HCT116 (cell line): ENCODE results near the gene STIM1. TPM values are rescaled to one million over a fixed set of nuclear protein-coding genes. Genes with fewer than 3 reads are reported as not detected.

ENCODE experiments used
- ATAC-seq: fragments of 200-7000 bp; cut with Tn5 transposase; 2 replicates; pipeline ENCODE4 v1.9.1; 2020; ENCODE audit warnings: mild to moderate bottlenecking, moderate library complexity
- BruUV-seq: library from RNA; stranded (reverse); fragments of 400-500 nt; replicated peaks from 2 replicates; lab custom pipeline; 2021; lab: Mats Ljungman, UMichigan
- CTCF ChIA-PET: fragments of 300-600 bp; sonication (Branson Sonifier 250); formaldehyde crosslinking; loops from one replicate; lab custom pipeline; 2021; ENCODE audit warnings: antibody characterized with exemption; lab: Charles Lee
- POLR2A ChIA-PET: fragments of 300-600, 350-600 bp; sonication (Branson Sonifier 250); formaldehyde crosslinking; loops from one replicate; lab custom pipeline; 2021; ENCODE audit warnings: antibody characterized with exemption; lab: Charles Lee
- RAD21 ChIA-PET, 2 experiments: fragments of 300-600 bp; sonication (Branson Sonifier 250); formaldehyde crosslinking; loops; one replicate each; lab custom pipeline; 2023; ENCODE audit warnings: low total read pairs in 2 of 2; ENCODE audit not compliant: uncharacterized antibody in 2 of 2, unreplicated experiment in 2 of 2, low non-redundant PET in 1 of 2; lab: Charles Lee
- DNase-seq: peaks from one replicate; pipeline ENCODE4 v3.0.0-alpha.2; 2010; ENCODE audit warnings: low read depth, low spot score
- H2AFZ ChIP-seq: fragments of 200-600 bp; shearing (Covaris generic), sonication (generic); 2 replicates; pipeline ENCODE4 v1.6.1; 2017; ENCODE audit warnings: low read depth, mixed run types, mixed read lengths, antibody characterized with exemption, low read length; ENCODE audit not compliant: poor library complexity, severe bottlenecking
- H3K27ac ChIP-seq: 2 replicates; pipeline ENCODE4 v1.5.1; 2012; ENCODE audit warnings: low read depth, low read length
- H3K27me3 ChIP-seq: fragments of 200-600 bp; sonication (generic); 2 replicates; pipeline ENCODE4 v1.6.1; 2016; ENCODE audit warnings: mixed run types, low read length, mixed read lengths; ENCODE audit not compliant: insufficient read depth
- H3K36me3 ChIP-seq, 2 experiments: fragments of 200-500 bp in 1 of 2; fragments of 200-600 bp in 1 of 2; sonication (Bioruptor generic) in 1 of 2; sonication (generic) in 1 of 2; 2 replicates each; pipeline versions ENCODE4 v1.5.1 to v1.6.1; 2014 to 2016; ENCODE audit warnings: low read length in 2 of 2, inconsistent platforms in 1 of 2, mixed read lengths in 1 of 2, mixed run types in 1 of 2; ENCODE audit not compliant: insufficient read depth in 2 of 2, control insufficient read depth in 1 of 2
- H3K4me1 ChIP-seq, 2 experiments: fragments of 200-600 bp in 1 of 2; sonication (generic) in 1 of 2; 2 replicates each; pipeline versions ENCODE4 v1.5.1 to v1.6.1; 2012 to 2017; ENCODE audit warnings: low read length in 2 of 2, inconsistent platforms in 1 of 2, mild to moderate bottlenecking in 1 of 2, mixed read lengths in 1 of 2, mixed run types in 1 of 2, moderate library complexity in 1 of 2; ENCODE audit not compliant: insufficient read depth in 2 of 2, control insufficient read depth in 1 of 2
- H3K4me2 ChIP-seq: fragments of 200-600 bp; sonication (generic); 2 replicates; pipeline ENCODE4 v1.6.1; 2017; ENCODE audit warnings: mixed run types, low read length, mixed read lengths
- H3K4me3 ChIP-seq, 2 experiments: fragments of 200-600 bp in 1 of 2; sonication (generic) in 1 of 2; replicated peaks in 1 of 2; 2 replicates each; pipeline ENCODE4 v1.5.1; 2011 to 2016; ENCODE audit warnings: low read length in 2 of 2, control low read depth in 1 of 2, low read depth in 1 of 2, mild to moderate bottlenecking in 1 of 2, mixed read lengths in 1 of 2, mixed run types in 1 of 2
- H3K79me2 ChIP-seq: fragments of 200-600 bp; sonication (generic); 2 replicates; pipeline ENCODE4 v1.6.1; 2017; ENCODE audit warnings: mild to moderate bottlenecking, mixed run types, low read length, moderate library complexity, mixed read lengths; ENCODE audit not compliant: insufficient read depth
- H3K9ac ChIP-seq: fragments of 200-600 bp; sonication (generic); 2 replicates; pipeline ENCODE4 v1.6.1; 2016; ENCODE audit warnings: low read length, mixed read lengths
- H3K9me2 ChIP-seq: fragments of 200-600 bp; sonication (generic), shearing (Covaris generic); 2 replicates; pipeline ENCODE4 v1.6.1; 2017; ENCODE audit warnings: mixed run types, mild to moderate bottlenecking, moderate library complexity; ENCODE audit not compliant: insufficient read depth
- H3K9me3 ChIP-seq, 2 experiments: fragments of 200-500 bp in 1 of 2; fragments of 200-600 bp in 1 of 2; sonication (Bioruptor generic) in 1 of 2; sonication (generic) in 1 of 2; 2 replicates each; pipeline ENCODE4 v1.6.1; 2014 to 2017; ENCODE audit warnings: low read length in 2 of 2, mixed read lengths in 2 of 2, inconsistent platforms in 1 of 2, low read depth in 1 of 2, mild to moderate bottlenecking in 1 of 2, mixed run types in 1 of 2, moderate library complexity in 1 of 2; ENCODE audit not compliant: control insufficient read depth in 1 of 2, insufficient read depth in 1 of 2
- H4K20me1 ChIP-seq: fragments of 200-600 bp; sonication (generic), shearing (Covaris generic); 2 replicates; pipeline ENCODE4 v1.6.1; 2017; ENCODE audit warnings: mixed run types, mild to moderate bottlenecking, moderate library complexity; ENCODE audit not compliant: insufficient read depth
- CTCF ChIP-seq, 3 experiments: fragments of 200-600 bp in 1 of 3; sonication (generic) in 1 of 3; IDR thresholded peaks in 2 of 3; conservative IDR thresholded peaks in 1 of 3; 2 replicates each; pipeline ENCODE4 v1.5.1; 2012 to 2017; ENCODE audit warnings: low read depth in 2 of 3, low read length in 2 of 3, antibody characterized with exemption in 1 of 3, borderline replicate concordance in 1 of 3, control low read depth in 1 of 3, mild to moderate bottlenecking in 1 of 3, mixed read lengths in 1 of 3, mixed run types in 1 of 3, moderate library complexity in 1 of 3; ENCODE audit not compliant: insufficient read depth in 1 of 3
- EZH2phosphoT487 ChIP-seq: fragments of 200-600 bp; IDR thresholded peaks from 2 replicates; pipeline ENCODE4 v1.6.1; 2018; ENCODE audit warnings: antibody characterized with exemption, borderline replicate concordance
- FOSL1 ChIP-seq: IDR thresholded peaks from 2 replicates; pipeline ENCODE4 v1.6.1; 2012; ENCODE audit warnings: low read depth
- POLR2A ChIP-seq: IDR thresholded peaks from 2 replicates; pipeline ENCODE4 v1.7.0; 2011; ENCODE audit warnings: borderline replicate concordance; ENCODE audit not compliant: insufficient read depth, insufficient read length; ENCODE audit errors: extremely low read depth
- POLR2AphosphoS5 ChIP-seq: IDR thresholded peaks from 2 replicates; pipeline ENCODE4 v1.6.1; 2011; ENCODE audit warnings: mild to moderate bottlenecking, low read depth, low read length, moderate library complexity
- RAD21 ChIP-seq: IDR thresholded peaks from 2 replicates; pipeline ENCODE4 v1.6.1; 2012; ENCODE audit warnings: low read depth, mild to moderate bottlenecking
- REST ChIP-seq: IDR thresholded peaks from 2 replicates; pipeline ENCODE4 v1.6.1; 2012; ENCODE audit warnings: low read depth
- SRF ChIP-seq: IDR thresholded peaks from 2 replicates; pipeline ENCODE4 v1.6.1; 2012; ENCODE audit warnings: low read depth
- YY1 ChIP-seq: IDR thresholded peaks from 2 replicates; pipeline ENCODE4 v1.6.1; 2011; ENCODE audit warnings: low read length, low read depth, moderate library complexity, mild to moderate bottlenecking; ENCODE audit not compliant: insufficient replicate concordance; ENCODE audit errors: extremely low read depth
- ZNF274 ChIP-seq: fragments of 200-500 bp; sonication (Bioruptor generic); IDR thresholded peaks from 2 replicates; pipeline ENCODE4 v1.6.1; 2014; ENCODE audit warnings: mild to moderate bottlenecking, low read depth, low read length, inconsistent platforms
- intact Hi-C: fragments of 100-400 bp; cut with micrococcal nuclease; formaldehyde crosslinking; loops from 2 replicates; pipeline ENCODE4 v1.10.0; 2022
- total RNA-seq: library from RNA; stranded (reverse); gene quantifications from one replicate; pipeline ENCODE4 v1.2.1, GENCODE V29; 2021; ENCODE audit not compliant: unreplicated experiment

Gene STIM1
- total RNA-seq, 1 experiment from 2014 or later, result 22.3 TPM

DNA sequence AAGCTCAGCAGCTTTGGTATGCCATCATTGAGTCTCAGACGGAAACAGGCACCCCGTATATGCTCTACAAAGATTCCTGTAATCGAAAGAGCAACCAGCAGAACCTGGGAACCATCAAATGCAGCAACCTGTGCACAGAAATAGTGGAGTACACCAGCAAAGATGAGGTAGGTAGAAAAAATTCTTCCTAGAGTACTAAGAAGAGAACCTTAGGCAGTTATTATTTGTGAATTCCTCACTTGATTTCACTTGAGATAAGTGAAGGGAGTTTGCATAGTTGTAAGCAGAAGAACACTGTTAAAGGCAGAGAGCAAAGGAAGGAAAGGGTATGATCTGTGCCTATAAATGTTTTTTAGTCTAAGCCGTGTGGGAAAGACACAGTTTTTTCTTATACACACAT is 267.8 kb downstream of the STIM1 start (continued):
- TF ChIP-seq EZH2phosphoT487 (no peak), SRF (no peak)

DNA sequence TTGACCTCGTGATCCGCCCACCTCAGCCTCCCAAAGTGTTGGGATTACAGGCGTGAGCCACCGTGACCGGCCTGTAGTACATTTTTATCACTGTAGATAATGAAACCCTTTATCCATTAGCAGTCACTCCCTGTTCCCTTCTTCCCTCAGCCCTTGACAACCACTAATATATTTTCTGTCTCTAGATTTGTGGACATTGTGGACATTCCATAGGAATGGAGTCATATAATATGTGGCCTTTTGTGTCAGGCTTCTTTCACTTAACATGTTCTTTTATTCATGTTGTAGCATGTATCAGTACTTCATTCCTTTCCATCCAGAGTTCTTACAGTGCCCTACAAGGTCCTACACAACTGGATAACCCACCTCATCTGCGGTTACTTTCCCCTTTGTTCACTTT is 269.7 kb downstream of the STIM1 start:
- Histone ChIP-seq H3K4me3 (no peak overlapping the region), H3K36me3 (peaks cover 25 to 35% of the 10 kb centered on the region in 2 experiments), H3K4me1 (no peaks in the 10 kb centered on the region), H3K9me2 (no peaks in the 10 kb centered on the region), H4K20me1 (no peaks in the 10 kb centered on the region), H3K4me2 (no peak overlapping the region), H3K27me3 (no peaks in the 10 kb centered on the region), H3K79me2 (no peaks in the 10 kb centered on the region), H3K9ac (no peak overlapping the region), H3K9me3 (no peaks in the 10 kb centered on the region), H2AFZ (no peak overlapping the region), H3K27ac (no peak overlapping the region)
- no peak for ATAC-seq
- intact Hi-C loops, result no loop called here
- no TSS peak for BruUV-seq
- POLR2A ChIA-PET, result no interaction called here
- DNase-seq, result no peak
- RAD21 ChIA-PET, result no interaction called here
- no peak for TF ChIP-seq POLR2AphosphoS5
- CTCF ChIA-PET, result no interaction called here

GRCh38 chr11:4127357-4127756 is 271.9 kb downstream of the STIM1 start:
- RAD21 ChIA-PET, result no interaction called here
- POLR2A ChIA-PET, result no interaction called here

More at GRCh38 chr11:4127357-4127756, 271.9 kb downstream of the STIM1 start:
- Histone ChIP-seq H3K9me2 (no peaks in the 10 kb centered on the region), H3K4me3 (no peak overlapping the region), H2AFZ (no peak overlapping the region), H4K20me1 (no peaks in the 10 kb centered on the region), H3K9me3 (no peaks in the 10 kb centered on the region), H3K9ac (no peak overlapping the region), H3K4me1 (no peaks in the 10 kb centered on the region), H3K4me2 (no peak overlapping the region), H3K27ac (no peak overlapping the region), H3K36me3 (peaks cover 17 to 28% of the 10 kb centered on the region in 2 experiments; a peak in 3 of 4 replicates), H3K27me3 (no peaks in the 10 kb centered on the region), H3K79me2 (no peaks in the 10 kb centered on the region)
- DNase-seq (no peak), ATAC-seq (no peak)
- CTCF ChIA-PET, result no interaction called here
- no TSS peak for BruUV-seq
- intact Hi-C loops, result no loop called here
- TF ChIP-seq FOSL1, result no peak
- TF ChIP-seq ZNF274, result no peak
- no peak for TF ChIP-seq SRF
- no peak for TF ChIP-seq RAD21
- TF ChIP-seq EZH2phosphoT487, result no peak
- TF ChIP-seq POLR2A, result no peak
- TF ChIP-seq REST, result no peak
- TF ChIP-seq YY1, result no peak
- no peak for TF ChIP-seq CTCF (IDR thresholded peaks at IDR 0.05 in 2 of 3, conservative IDR thresholded peaks at IDR 0.05 in 1 of 3; ENCODE audit: borderline replicate concordance in 1 of 3, insufficient read depth in 1 of 3, low read depth in 2 of 3, low read length in 2 of 3)
